ENCODE results near the gene LSR. TPM values are rescaled to one million over a fixed set of nuclear protein-coding genes. Genes with fewer than 3 reads are reported as not detected.

LSR gene
- 2.0 TPM in 1 of 2 replicates, not detected in the other for total RNA-seq

GRCh38 chr19:35248310-35249145 is at the start of gene LSR:
Gene LSR (plus strand): TSS chr19:35249002. CDS start chr19:35249023, 21 bp downstream.

GRCh38 chr19:35228177-35228930 is 20.4 kb upstream of the LSR start, which contains the start of gene FAM187B:
Gene FAM187B (minus strand): TSS chr19:35228739. CDS start chr19:35228680, 59 bp downstream.

GRCh38 chr19:35268536-35269437 is 20.0 kb downstream of the LSR start, which contains the start of gene USF2:
Gene USF2 (plus strand): TSS chr19:35268962. CDS start chr19:35269102, 140 bp downstream.

GRCh38 chr19:35291916-35292315 is 43.1 kb downstream of the LSR start, which contains the start of gene MAG:
Gene MAG (plus strand): TSS chr19:35292161. CDS start chr19:35295409, 3,248 bp downstream.

Other genes starting within 250 kb of the LSR start
- 48.3 and 53.9 TPM in 2 replicates for gene GRAMD1A, start 248.7 kb upstream of the LSR start, total RNA-seq
- gene SCN1B, start 218.5 kb upstream of the LSR start, total RNA-seq, result 5.2 and 27.2 TPM in 2 replicates
- 0.70 and 0.94 TPM in 2 replicates for gene HPN, start 207.3 kb upstream of the LSR start, total RNA-seq
- gene FXYD3, start 133.2 kb upstream of the LSR start, total RNA-seq, result not detected in 2 replicates
- 0.23 and 0.26 TPM in 2 replicates for gene LGI4, start 113.9 kb upstream of the LSR start, total RNA-seq
- 8.5 and 18.8 TPM in 2 replicates for gene FXYD1, start 110.2 kb upstream of the LSR start, total RNA-seq
- gene FXYD7, start 105.7 kb upstream of the LSR start, total RNA-seq, result not detected in 2 replicates
- gene FXYD5, start 94.3 kb upstream of the LSR start, total RNA-seq, result 118 and 128 TPM in 2 replicates
- gene FAM187B, start 20.3 kb upstream of the LSR start, total RNA-seq, result not detected in 2 replicates
- gene USF2, start 20.0 kb downstream of the LSR start, total RNA-seq, result 67.1 and 76.7 TPM in 2 replicates
- gene HAMP, start 33.5 kb downstream of the LSR start, total RNA-seq, result not detected in 2 replicates
- 0.82 and 0.94 TPM in 2 replicates for gene MAG, start 43.2 kb downstream of the LSR start, total RNA-seq
- gene CD22, start 80.2 kb downstream of the LSR start, total RNA-seq, result 0.26 TPM in 1 of 2 replicates, not detected in the other
- gene FFAR1, start 98.9 kb downstream of the LSR start, total RNA-seq, result not detected in 2 replicates
- gene FFAR3, start 109.5 kb downstream of the LSR start, total RNA-seq, result 0.12 and 0.26 TPM in 2 replicates
- gene GPR42, start 122.1 kb downstream of the LSR start, total RNA-seq, result not detected in 2 replicates
- gene FFAR2, start 199.3 kb downstream of the LSR start, total RNA-seq, result not detected in 2 replicates
- not detected in 2 replicates for gene KRTDAP, start 241.5 kb downstream of the LSR start, total RNA-seq

Data from pericardium fibroblast (primary cell).